Activated T-cell treated with anti-CD3 and anti-CD28 coated beads, Interleukin-2, amount 50 U/mL, for 72 hours (primary cell): ENCODE data around the gene ODAD3. TPM values are rescaled to one million over a fixed set of nuclear protein-coding genes. Genes with fewer than 3 reads are reported as not detected.
"Not testable (repeated sequence)": the region's sequence is repeated elsewhere in the genome, so short reads cannot be mapped to it uniquely, and the experiment has no call there.

Experiments
- ATAC-seq, 2 donors: fragments of 150-1000 bp; cut with Tn5 transposase; replicated peaks in 1 of 2; 2 replicates each; pipeline ENCODE4 v1.10.0; 2021; ENCODE audit warnings: moderate library complexity in 2 of 2, mild to moderate bottlenecking in 1 of 2
- DNase-seq, 2 donors: peaks; one replicate each; pipeline ENCODE4 v3.0.0; 2021 to 2022; ENCODE audit warnings: mixed read lengths in 1 of 2
- H3K27ac Mint-ChIP-seq: one replicate; pipeline ENCODE4 v1.8.0; 2022; ENCODE audit warnings: mild to moderate bottlenecking, moderate library complexity, mixed read lengths
- H3K27me3 Mint-ChIP-seq: one replicate; pipeline ENCODE4 v1.8.0; 2022; ENCODE audit warnings: low read depth, mixed read lengths
- H3K36me3 Mint-ChIP-seq, 2 donors: one replicate each; pipeline ENCODE4 v1.8.0; 2022; ENCODE audit warnings: mixed read lengths in 2 of 2, mild to moderate bottlenecking in 1 of 2; ENCODE audit not compliant: insufficient read depth in 2 of 2
- H3K4me1 Mint-ChIP-seq: one replicate; pipeline ENCODE4 v1.8.0; 2022; ENCODE audit warnings: low read depth, mixed read lengths
- H3K4me3 Mint-ChIP-seq, 2 donors: one replicate each; pipeline ENCODE4 v1.8.0; 2022; ENCODE audit warnings: mild to moderate bottlenecking in 2 of 2, mixed read lengths in 2 of 2, moderate library complexity in 2 of 2
- H3K9me3 Mint-ChIP-seq, 2 donors: one replicate each; pipeline ENCODE4 v1.8.0; 2022; ENCODE audit warnings: mixed read lengths in 2 of 2
- total RNA-seq, 2 donors: library from RNA; stranded (reverse); gene quantifications; one replicate each; pipeline ENCODE4 v1.2.3, GENCODE V29; 2022

Gene ODAD3
- total RNA-seq, 2 donors from 2014 or later, result 0.16 to 0.50 TPM

DNA sequence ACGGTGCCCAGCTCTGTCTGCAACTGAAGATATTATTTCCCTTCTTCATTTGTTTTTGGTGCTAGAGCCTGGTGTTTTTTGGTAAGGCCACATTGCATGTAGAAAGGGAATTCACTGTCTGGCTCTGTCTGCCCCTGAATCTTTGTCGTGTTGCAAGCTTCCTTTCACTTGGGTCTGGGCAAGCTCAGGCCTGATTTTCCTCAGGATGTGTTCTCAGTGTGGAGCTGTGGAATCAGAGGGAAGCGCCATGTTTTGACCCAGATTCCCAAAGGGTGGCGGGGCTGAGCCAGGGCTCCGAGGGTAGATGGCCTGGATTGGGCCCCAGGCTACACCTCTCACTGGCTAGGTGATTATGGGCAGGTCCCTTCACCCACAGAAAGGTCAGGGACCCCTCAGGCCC, 9.1 kb upstream of the ODAD3 start:
- no peak for ATAC-seq
- H3K4me1 Mint-ChIP-seq, result peaks cover 4% of the 10 kb centered on the region
- H3K4me3 Mint-ChIP-seq, result no peak overlapping the region
- no peaks in the 10 kb centered on the region for H3K9me3 Mint-ChIP-seq
- no peak overlapping the region for H3K27ac Mint-ChIP-seq
- peaks cover 0 to 7% of the 10 kb centered on the region in 2 donors for H3K36me3 Mint-ChIP-seq
- no peaks in the 10 kb centered on the region for H3K27me3 Mint-ChIP-seq
- DNase-seq, result no peak

DNA sequence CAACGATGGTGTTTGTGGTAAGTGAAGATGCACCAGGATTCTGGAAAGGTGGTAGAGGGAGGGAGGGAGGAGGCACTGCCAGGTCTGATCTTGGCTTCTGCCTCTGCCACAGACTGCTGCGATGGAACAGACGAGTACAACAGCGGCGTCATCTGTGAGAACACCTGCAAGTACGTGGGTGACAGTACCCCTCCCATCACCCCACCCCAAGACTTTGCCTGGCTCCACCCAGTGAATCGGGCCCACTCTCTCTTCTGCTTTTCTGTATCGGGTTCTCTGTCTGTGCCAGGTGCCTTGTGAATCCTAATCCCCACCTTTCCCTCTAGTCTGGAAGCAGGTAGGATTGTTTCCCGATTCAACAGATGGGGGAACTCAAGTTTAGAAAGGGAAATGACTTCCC, 3.0 kb upstream of the ODAD3 start:
- H3K36me3 Mint-ChIP-seq, result peaks cover 11 to 13% of the 10 kb centered on the region in 2 donors
- peak overlapping the region; percentile 58 to 72 for H3K4me3 Mint-ChIP-seq
- no peak for DNase-seq
- no peak overlapping the region for H3K27ac Mint-ChIP-seq
- H3K27me3 Mint-ChIP-seq, result no peaks in the 10 kb centered on the region
- H3K4me1 Mint-ChIP-seq, result peaks cover 35% of the 10 kb centered on the region
- no peak for ATAC-seq
- H3K9me3 Mint-ChIP-seq, result no peaks in the 10 kb centered on the region

DNA sequence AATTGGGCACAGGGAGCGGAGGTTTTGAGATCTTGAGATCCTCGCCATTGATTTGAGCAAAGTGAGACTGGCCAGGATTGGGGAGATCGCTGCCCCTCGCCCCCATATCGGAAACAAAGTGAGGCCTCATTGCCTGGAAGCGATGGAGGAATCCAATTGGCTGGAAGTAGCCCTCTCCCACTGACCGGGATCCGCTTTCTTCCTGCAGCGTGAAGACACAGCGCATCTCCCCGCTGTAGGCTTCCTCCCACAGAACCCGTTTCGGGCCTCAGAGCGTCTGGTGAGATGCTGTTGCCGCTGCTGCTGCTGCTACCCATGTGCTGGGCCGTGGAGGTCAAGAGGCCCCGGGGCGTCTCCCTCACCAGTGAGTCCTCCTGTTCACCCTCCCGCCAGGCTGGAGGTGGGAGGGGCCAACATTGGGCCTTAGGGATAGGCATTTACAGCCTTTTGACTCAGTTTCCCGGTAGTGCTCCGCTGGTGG, 952 bp upstream of the ODAD3 start:
- no peak for DNase-seq
- peaks cover 8 to 11% of the 10 kb centered on the region in 2 donors for H3K36me3 Mint-ChIP-seq

DNA sequence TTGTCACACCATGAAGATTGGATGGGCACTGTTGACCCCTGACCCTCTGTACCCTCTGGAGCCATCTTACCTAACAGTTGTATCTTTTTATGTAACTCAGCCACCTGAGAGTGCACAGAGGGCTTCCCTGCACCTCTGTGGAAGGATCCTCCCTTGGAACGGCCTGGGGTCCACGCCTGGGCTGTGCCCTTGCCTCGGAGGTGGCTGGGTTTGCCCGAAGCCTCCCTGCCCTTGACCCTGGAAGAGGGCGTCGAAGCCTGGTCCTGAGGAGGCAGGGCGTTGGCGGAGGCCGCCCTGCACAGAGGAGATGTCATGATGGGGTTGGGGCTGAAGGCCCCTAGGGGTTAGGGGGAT, 241 bp downstream of the ODAD3 start:
- no peak overlapping the region for H3K27ac Mint-ChIP-seq
- no peaks in the 10 kb centered on the region for H3K9me3 Mint-ChIP-seq
- DNase-seq (no peak), ATAC-seq (peak; percentile 18 to 20)
- H3K36me3 Mint-ChIP-seq, result peaks cover 6 to 11% of the 10 kb centered on the region in 2 donors
- H3K4me3 Mint-ChIP-seq, result peak overlapping the region; percentile 99 to 100
- H3K27me3 Mint-ChIP-seq, result no peaks in the 10 kb centered on the region
- H3K4me1 Mint-ChIP-seq, result peaks cover 31% of the 10 kb centered on the region

More for the DNA sequence above, 952 bp upstream of the ODAD3 start:
- no peak for ATAC-seq
- Mint-ChIP-seq H3K9me3 (no peaks in the 10 kb centered on the region), H3K27me3 (no peaks in the 10 kb centered on the region), H3K4me3 (peak overlapping the region; percentile 99 to 100), H3K4me1 (peaks cover 31% of the 10 kb centered on the region), H3K27ac (peak overlapping the region; percentile 98)

DNA sequence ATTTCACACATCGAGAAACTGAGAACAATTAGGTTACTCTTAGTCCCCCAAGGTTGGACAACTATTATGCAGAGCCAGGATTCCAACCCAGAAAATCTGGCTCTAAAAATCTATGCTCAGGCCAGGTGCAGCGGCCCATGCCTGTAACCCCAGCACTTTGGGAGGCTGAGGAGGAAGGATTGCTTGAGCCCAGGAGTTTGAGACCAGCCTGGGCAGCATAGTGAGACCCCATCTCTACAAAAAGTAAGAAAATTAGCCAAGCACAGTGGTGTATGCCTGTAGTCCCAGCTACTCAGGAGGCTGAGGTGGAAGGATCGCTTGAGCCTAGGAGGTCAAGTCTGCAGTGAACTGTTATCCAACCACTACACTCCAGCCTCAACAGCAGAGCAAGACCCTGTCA, 1.4 kb downstream of the ODAD3 start:
- peaks cover 31% of the 10 kb centered on the region for H3K4me1 Mint-ChIP-seq
- not testable (repeated sequence) for DNase-seq, H3K9me3 Mint-ChIP-seq, ATAC-seq, H3K27me3 Mint-ChIP-seq, H3K27ac Mint-ChIP-seq, H3K4me3 Mint-ChIP-seq
- H3K36me3 Mint-ChIP-seq, result peaks cover 6 to 10% of the 10 kb centered on the region in 2 donors

DNA sequence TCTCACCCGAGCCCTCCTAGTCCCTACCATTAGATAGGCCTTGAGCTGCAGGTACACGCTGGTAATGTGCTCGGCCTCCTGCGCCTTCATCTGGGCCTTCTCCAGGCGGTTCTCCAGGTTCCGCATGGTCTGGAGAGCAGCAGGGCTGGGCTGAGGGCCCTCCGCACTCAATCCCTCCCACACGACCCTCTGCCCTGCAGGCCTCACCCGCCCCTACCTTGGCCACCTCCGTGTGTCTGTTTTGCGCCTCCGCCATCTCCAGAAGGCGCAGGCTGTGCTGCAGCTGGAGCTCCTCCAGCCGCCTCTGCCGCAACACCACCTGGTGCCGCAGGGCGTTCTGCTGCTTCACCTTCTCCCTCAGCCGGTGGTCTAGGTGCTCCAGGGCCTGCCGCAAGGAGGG, 8.3 kb downstream of the ODAD3 start:
- ATAC-seq, result no peak
- H3K36me3 Mint-ChIP-seq, result no peaks in the 10 kb centered on the region
- H3K27me3 Mint-ChIP-seq, result peaks cover 23% of the 10 kb centered on the region
- H3K4me1 Mint-ChIP-seq, result peaks cover 24% of the 10 kb centered on the region
- H3K27ac Mint-ChIP-seq, result no peak overlapping the region
- DNase-seq, result no peak
- no peaks in the 10 kb centered on the region for H3K9me3 Mint-ChIP-seq
- H3K4me3 Mint-ChIP-seq, result no peak overlapping the region

DNA sequence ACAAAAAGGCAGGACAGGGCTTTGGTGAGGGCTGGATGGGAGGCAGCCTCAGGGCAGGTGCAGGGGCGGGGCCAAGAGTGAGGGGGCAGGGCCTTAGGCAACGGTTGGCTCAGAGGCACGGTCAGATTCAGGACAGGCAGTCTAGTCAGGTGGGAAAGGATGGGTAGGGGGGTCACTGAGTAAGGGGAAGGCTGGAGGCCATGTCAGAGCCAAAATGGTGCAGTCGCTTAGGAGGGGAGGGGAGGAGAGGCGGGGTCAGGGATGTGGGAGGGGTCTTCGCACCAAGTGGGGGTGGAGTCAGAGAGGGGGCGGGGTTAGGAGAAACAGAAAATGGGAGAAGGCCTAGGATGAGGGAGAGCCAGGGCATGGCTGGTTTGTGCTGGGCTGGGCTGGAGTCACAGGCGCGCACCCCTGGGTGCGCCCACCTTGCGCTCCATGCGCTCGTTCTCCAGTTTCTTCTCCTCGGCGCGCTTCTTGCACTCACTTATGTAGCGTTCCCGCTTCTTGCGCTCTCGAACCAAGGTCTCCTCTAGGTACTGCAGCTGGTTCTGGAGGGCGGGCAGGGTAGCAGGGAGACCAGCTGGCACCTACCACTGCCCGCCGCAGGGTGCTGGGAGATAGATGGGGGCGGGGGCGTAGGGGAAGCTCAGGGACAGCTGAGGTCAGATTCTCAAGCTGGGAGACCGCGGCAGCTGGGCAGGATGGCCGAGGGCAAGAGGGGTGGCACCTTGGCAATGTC, 9.0 kb downstream of the ODAD3 start:
- H3K4me1 Mint-ChIP-seq, result peaks cover 32% of the 10 kb centered on the region
- H3K27me3 Mint-ChIP-seq, result peaks cover 30% of the 10 kb centered on the region
- no peak overlapping the region for H3K27ac Mint-ChIP-seq
- H3K9me3 Mint-ChIP-seq, result no peaks in the 10 kb centered on the region
- DNase-seq, result no peak
- ATAC-seq, result no peak
- H3K4me3 Mint-ChIP-seq, result no peak overlapping the region
- H3K36me3 Mint-ChIP-seq, result no peaks in the 10 kb centered on the region

DNA sequence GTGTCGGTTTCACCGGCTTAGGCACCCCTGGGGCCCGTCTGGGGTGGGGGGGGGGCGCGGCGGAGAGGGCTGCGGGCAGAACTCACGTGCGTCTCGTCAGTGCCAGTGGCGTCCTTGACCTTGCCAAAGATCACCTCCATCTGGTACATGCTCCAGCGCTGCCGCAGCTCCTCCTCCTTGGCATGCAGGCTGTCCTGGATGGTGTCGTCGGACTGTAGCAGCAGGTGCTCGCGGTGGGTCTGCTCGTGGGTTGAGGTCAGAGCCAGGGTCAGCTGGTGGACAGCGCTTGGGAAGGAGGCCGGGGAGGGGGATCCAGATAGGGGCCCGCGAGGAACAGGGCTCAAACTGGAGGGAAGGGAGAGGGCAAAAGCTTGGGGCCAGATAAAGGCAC, 11.1 kb downstream of the ODAD3 start:
- H3K4me3 Mint-ChIP-seq, result no peak overlapping the region

DNA sequence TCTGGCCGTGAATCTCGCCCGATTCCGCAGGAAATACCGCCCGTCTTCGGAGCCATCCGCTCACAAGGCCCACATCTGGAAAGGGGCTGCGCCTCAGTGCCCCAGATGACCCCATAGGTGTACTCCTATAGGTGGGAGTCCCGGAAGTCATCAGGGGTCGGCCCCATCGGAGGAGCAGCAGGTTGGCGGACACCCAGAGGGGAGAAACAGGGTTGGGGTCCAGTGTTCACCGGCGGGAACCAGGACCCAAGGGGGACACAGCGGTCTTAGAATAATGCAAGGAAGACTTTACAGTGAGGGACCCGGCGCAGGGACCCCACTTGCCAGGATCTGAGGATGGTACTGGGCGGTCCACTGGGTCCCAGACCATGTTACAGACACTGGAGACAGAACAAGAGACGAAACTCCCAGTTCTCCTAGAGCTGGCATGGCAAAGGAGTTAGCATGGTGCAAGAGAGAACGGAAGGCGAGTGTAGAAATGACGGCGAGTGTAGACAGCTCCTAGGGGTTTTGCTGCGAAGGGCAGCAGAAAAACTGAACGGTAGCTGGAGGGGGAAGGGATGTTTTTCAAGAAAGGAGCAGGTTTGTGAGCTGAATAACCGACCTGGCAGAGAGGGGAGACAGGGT, 11.6 kb downstream of the ODAD3 start:
- H3K9me3 Mint-ChIP-seq, result no peaks in the 10 kb centered on the region
- DNase-seq (no peak), ATAC-seq (no peak)
- peak overlapping the region; percentile 72 to 84 for H3K4me3 Mint-ChIP-seq
- no peaks in the 10 kb centered on the region for H3K36me3 Mint-ChIP-seq
- H3K27me3 Mint-ChIP-seq, result peaks cover 55% of the 10 kb centered on the region
- H3K4me1 Mint-ChIP-seq, result peaks cover 43% of the 10 kb centered on the region
- no peak overlapping the region for H3K27ac Mint-ChIP-seq

More for the DNA sequence above, 11.1 kb downstream of the ODAD3 start:
- H3K27me3 Mint-ChIP-seq, result peaks cover 50% of the 10 kb centered on the region
- ATAC-seq (no peak), DNase-seq (no peak)
- no peaks in the 10 kb centered on the region for H3K9me3 Mint-ChIP-seq
- no peaks in the 10 kb centered on the region for H3K36me3 Mint-ChIP-seq
- peaks cover 43% of the 10 kb centered on the region for H3K4me1 Mint-ChIP-seq
- H3K27ac Mint-ChIP-seq, result no peak overlapping the region

DNA sequence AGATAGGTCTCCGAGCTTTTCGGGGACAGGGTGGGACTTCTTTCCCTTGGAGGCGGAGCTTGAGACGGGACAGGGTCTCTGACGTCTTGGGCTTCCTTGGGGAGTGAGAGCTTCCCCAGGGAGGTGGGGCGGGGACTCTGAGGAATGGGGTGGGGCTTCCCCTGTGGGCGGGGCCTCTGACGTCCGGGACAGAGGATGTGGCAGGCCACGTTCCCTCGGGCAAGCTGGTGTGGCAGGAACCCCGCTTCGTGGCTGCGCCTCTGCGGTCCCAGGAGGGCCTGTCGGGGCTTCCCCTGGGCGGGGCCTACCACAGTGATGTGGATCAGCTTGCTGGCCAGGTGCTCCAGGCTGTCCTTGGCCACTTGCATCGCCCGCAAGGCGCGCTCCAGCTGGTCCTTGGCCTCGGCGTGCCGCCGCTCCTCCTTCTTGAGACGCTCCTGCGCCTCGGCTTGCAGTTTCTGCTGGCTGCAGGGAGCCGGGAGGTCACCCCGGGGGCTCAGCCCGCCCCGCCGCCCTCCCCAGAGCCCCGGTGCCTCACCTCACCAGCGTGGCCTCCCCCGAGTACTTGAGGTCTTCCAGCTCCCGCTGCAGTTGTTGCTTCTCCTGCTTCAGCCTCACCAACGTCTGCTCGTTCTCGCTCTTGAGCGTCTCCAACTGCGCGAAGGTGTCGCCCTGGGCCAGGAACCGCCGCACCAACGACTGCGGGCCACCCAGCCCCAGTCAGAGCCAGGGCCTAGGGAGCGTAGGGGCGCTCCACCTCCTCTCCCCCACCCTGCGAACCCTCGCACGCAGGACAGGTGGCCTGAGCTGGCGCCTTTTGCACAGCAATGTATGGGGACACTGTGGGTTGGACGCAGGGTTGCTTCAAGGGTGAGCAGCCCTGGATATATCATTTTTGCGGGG, 12.5 kb downstream of the ODAD3 start:
- Mint-ChIP-seq H3K4me3 (peak overlapping the region; percentile 72 to 84), H3K4me1 (peaks cover 43% of the 10 kb centered on the region), H3K27ac (no peak overlapping the region), H3K9me3 (no peaks in the 10 kb centered on the region), H3K36me3 (no peaks in the 10 kb centered on the region), H3K27me3 (peaks cover 60% of the 10 kb centered on the region)
- DNase-seq (peak; percentile 77 to 78), ATAC-seq (peak; percentile 79 to 82)

DNA sequence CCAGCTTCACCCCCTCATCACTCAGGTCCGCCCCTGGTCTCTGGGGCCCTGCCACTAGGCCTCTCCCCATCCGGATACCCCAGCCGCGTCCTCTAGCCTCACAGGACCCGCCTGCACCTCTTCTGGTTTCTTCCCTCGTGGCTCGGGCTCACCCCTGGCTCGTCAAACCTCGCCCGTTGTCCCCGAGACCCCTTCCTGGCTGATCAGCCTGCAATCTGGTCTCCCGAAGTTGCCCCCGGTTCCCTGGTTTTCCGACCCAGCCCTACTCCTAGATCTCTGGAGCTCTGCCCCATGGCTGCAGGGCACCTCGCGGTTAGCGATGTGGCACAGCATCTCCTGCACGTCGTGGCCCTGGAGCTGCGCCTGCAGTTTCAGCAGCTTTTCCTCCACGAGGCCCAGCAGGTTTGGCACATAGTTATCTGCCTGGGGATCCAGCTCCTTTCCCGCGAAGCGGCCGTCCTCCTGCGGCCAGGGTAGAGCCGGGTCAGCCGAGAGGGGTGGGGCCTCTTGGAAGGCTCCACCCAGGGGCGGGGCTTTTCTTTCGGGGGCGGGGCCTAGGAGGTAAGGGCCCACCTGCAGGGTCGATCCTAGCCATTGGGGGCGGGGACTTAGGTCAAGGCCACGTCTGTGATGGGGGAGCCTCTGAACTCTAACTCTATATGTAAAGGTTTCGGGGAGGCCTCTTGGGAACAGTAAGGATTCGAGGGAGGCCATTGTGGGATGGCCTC, 13.4 kb downstream of the ODAD3 start:
- peaks cover 64% of the 10 kb centered on the region for H3K27me3 Mint-ChIP-seq
- peak overlapping the region; percentile 72 to 84 for H3K4me3 Mint-ChIP-seq
- H3K27ac Mint-ChIP-seq, result no peak overlapping the region
- H3K36me3 Mint-ChIP-seq, result no peaks in the 10 kb centered on the region
- peaks cover 43% of the 10 kb centered on the region for H3K4me1 Mint-ChIP-seq
- H3K9me3 Mint-ChIP-seq, result no peaks in the 10 kb centered on the region
- ATAC-seq (peak; percentile 62 to 67), DNase-seq (peak; percentile 62 to 65)

DNA sequence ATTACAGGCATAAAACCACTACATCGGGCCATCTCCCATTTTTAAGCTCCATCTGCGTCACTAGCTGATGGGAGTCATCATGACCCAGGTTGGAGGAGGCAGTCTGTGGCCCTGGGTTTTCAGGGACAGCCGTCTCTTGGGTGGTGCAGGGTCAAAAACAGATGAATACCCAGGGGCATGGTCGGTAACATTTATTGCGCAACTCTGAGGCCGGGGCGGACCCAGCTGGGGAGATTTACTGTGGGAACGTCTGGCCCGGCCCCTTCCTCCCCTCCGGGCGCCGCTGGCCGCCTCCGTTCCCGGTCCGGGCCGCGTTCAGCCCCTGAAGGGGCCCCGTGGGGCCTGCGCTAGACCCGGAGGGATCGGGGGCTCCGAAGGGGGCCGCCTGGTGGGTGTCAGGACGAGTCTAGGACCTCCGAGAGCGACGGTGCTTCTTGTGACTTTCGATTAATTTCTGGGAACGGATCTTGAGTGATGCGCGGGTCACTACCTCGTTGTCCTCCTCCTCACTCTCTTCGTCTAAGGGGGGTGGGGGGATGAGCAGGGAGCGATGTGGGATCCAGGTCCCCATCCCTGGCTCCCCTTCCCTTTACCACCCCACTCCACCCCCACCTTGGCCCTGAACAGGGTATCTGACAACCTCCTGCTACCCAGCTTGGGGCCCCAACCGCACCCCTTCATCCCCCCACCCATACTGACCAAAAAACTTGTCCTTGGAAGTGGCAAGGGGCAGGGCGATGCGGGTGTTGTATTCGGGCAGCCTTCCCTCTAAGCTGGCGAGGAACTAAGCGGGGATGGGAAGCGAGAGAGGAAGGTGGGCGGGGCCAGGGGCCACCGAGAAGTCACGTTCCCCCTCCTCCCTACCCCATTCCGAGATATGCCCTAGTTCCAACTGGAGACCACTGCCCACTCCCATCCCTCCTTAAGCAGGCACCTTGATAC, 14.2 kb downstream of the ODAD3 start:
- Mint-ChIP-seq H3K4me1 (peaks cover 43% of the 10 kb centered on the region), H3K36me3 (no peaks in the 10 kb centered on the region), H3K4me3 (peak overlapping the region; percentile 72 to 84), H3K27me3 (peaks cover 69% of the 10 kb centered on the region), H3K27ac (no peak overlapping the region), H3K9me3 (no peaks in the 10 kb centered on the region)
- ATAC-seq, result no peak
- DNase-seq, result no peak
